ENCODE data around the gene ABITRAM.

DNA sequence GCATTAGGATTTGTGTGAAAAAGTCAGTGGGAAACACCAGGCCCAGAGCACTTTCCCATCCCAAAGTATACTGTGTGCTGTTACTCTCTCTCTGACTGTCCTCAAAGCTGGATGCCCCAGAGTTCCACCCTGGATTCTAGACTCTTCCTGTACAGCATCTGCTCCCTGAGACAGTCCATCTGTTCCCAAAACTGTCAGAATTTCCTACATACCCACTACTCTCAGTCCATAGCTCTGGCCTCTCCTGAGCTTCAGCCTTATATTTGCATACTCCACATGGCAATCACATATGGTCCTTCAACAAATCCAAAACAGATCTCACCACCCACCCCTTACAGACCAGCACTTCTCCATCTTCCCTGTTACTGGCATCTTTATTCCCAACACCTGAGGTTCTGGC is 9.7 kb upstream of the ABITRAM start:
- TF ChIP-seq CTCF (IDR thresholded peaks at IDR 0.05), result no peak
- no peak for TF ChIP-seq POLR2A (IDR thresholded peaks at IDR 0.05)
